Activated naive CD4-positive, alpha-beta T cell treated with anti-CD3 and anti-CD28 coated beads, Interleukin-2, amount 50 U/mL, for 72 hours (primary cell): ENCODE results near the gene ITGB3BP. TPM values are rescaled to one million over a fixed set of nuclear protein-coding genes. Genes with fewer than 3 reads are reported as not detected.
A peak's percentile ranks its signal among the peaks of the same experiment; 100 is the strongest.
"Not testable (repeated sequence)": the region's sequence is repeated elsewhere in the genome, so short reads cannot be mapped to it uniquely, and the experiment has no call there.

Experiments used
- ATAC-seq, 2 donors: fragments of 150-1000 bp; cut with Tn5 transposase; 2 replicates each; pipeline ENCODE4 v1.10.0; 2021; ENCODE audit warnings: mild to moderate bottlenecking in 2 of 2, moderate library complexity in 2 of 2
- DNase-seq, 2 donors: peaks; one replicate each; pipeline ENCODE4 v3.0.0; 2021 to 2022; ENCODE audit warnings: low spot score in 2 of 2
- H3K27ac Mint-ChIP-seq, 2 donors: one replicate each; pipeline ENCODE4 v1.8.0; 2022; ENCODE audit warnings: mild to moderate bottlenecking in 2 of 2, mixed read lengths in 2 of 2
- H3K36me3 Mint-ChIP-seq, 2 donors: one replicate each; pipeline ENCODE4 v1.8.0; 2022; ENCODE audit warnings: mixed read lengths in 2 of 2
- H3K9me3 Mint-ChIP-seq, 2 donors: one replicate each; pipeline ENCODE4 v1.8.0; 2022; ENCODE audit warnings: mixed read lengths in 2 of 2
- total RNA-seq, 2 donors: library from RNA; stranded (reverse); gene quantifications; one replicate each; pipeline ENCODE4 v1.2.3, GENCODE V29; 2022

Gene ITGB3BP
- total RNA-seq, 2 donors from 2014 or later: 45.7 to 74.3 TPM

DNA sequence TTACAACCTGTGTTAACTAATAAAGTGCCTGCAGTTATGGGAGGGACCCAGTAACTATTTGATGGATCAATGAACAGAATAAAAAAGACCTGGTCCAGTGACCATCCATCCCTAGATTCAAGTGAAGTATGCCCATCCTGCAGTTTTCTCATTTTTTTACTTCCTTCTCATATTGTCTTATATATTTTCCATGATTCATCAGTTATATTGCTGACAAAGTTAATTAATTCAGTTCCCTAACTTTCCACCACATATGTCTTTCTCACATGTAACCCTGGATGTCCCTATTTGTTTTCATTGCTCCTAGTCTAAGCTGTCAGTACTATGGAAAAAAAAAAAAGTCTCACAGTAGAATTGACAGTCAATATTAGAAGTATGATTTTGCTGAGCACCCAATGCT lies 64.3 kb downstream of the ITGB3BP start:
- H3K9me3 Mint-ChIP-seq: peaks cover 5 to 8% of the 10 kb centered on the region in 2 donors
- no peak overlapping the region for H3K27ac Mint-ChIP-seq
- H3K36me3 Mint-ChIP-seq: peaks cover 21 to 43% of the 10 kb centered on the region in 2 donors
- DNase-seq (no peak), ATAC-seq (no peak)

DNA sequence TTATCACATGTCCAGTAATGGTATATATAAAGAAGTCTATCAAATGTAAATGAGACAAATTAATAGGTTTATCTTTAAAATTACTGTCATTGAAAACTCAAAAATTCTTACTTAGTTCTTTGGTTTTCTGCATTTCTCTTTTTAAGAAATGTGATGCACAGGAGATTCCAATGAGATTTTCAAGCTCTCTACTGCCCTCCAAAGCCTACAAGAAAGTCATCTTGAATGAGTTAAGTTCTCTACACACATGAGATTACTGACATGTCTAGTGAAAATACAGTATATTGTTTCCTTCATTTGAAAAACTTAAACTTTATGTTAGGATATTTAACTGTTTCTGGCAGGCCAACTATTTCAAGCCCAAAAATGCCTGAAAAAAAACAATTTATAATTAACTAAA lies 68.8 kb downstream of the ITGB3BP start:
- ATAC-seq (no peak), DNase-seq (no peak)
- no peaks in the 10 kb centered on the region for H3K9me3 Mint-ChIP-seq
- H3K27ac Mint-ChIP-seq: no peak overlapping the region
- H3K36me3 Mint-ChIP-seq: peaks cover 7 to 16% of the 10 kb centered on the region in 2 donors

DNA sequence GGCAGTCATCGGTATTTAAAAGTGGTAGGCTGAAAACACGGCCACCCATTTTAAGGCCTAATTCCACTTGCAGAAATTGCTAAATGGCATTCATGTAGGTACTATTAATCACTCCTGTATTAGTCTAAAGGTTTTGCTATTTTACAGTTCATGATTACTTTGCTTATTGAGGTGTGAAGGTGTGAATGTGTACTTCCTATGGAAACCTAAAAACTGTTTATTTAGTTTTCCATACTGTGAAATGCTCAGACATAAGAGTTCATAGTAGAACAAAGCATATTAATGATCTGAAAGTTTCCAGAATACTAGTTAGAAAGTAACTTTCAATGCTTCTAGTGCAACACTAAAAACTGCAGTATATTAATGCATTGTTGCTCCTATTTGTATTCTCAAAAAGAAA lies 69.8 kb downstream of the ITGB3BP start:
- DNase-seq (no peak), ATAC-seq (no peak)
- Mint-ChIP-seq H3K9me3 (no peaks in the 10 kb centered on the region), H3K27ac (no peak overlapping the region), H3K36me3 (peaks cover 5 to 15% of the 10 kb centered on the region in 2 donors)

- no peak for ATAC-seq
- no peaks in the 10 kb centered on the region for H3K9me3 Mint-ChIP-seq
- no peak overlapping the region for H3K27ac Mint-ChIP-seq
- DNase-seq: no peak
- no peaks in the 10 kb centered on the region for H3K36me3 Mint-ChIP-seq
Observed at GRCh38 chr1:63450416-63450815, 72.6 kb downstream of the ITGB3BP start.

DNA sequence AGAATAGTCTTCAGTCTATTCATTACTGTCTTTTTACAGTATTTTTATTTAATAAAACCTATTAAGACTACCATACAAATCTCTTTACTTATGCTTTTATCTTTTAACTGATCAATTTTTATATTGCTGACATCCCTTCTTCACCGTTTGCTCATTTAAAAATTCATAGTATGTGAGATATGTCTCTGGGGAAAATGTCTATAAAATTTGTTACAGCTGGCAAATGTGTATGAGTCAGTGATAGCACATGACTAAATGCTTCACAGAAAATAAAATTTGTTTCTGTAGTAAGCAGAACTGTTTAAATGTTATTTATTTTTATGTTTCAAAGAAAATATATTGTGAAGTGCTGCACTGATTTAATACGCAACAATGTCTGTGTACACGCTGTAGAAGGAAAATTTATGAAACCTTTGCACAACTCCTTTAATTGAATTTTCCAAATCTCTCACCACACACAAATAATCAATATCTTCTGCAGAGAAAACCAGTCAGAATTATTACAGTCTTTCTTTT lies 74.2 kb downstream of the ITGB3BP start:
- Mint-ChIP-seq H3K36me3 (no peaks in the 10 kb centered on the region), H3K9me3 (no peaks in the 10 kb centered on the region), H3K27ac (no peak overlapping the region)
- no peak for DNase-seq
- ATAC-seq: no peak

GRCh38 chr1:63442141-63442475 lies 80.9 kb downstream of the ITGB3BP start:
- no peak overlapping the region for H3K27ac Mint-ChIP-seq
- peak in 1 of 2 donors; percentile 24 for ATAC-seq
- no peak for DNase-seq
- no peaks in the 10 kb centered on the region for H3K9me3 Mint-ChIP-seq
- H3K36me3 Mint-ChIP-seq: no peaks in the 10 kb centered on the region

- no peak for ATAC-seq
- no peaks in the 10 kb centered on the region for H3K9me3 Mint-ChIP-seq
- no peak overlapping the region for H3K27ac Mint-ChIP-seq
- H3K36me3 Mint-ChIP-seq: peaks cover 0 to 5% of the 10 kb centered on the region in 2 donors
- no peak for DNase-seq
Observed at GRCh38 chr1:63435161-63435560, 87.9 kb downstream of the ITGB3BP start.

DNA sequence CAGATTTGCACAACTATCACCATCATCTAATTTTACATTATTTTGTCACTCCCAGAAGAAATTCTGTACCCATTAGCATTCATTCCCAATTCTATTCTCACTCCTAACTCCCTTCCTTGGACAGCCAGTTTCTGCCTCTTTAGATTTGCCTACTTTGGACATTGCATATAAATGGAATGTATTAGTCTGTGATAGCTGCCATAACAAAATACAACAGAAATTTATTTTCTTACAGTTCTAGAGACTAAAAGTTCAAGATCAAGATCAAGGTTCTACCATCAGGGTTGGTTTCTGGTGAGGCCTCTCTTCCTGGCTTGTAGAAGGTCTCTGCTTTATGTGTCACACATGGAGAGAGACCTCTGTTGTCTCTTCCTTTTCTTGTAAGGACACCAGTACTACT lies 93.7 kb downstream of the ITGB3BP start:
- ATAC-seq: no peak
- Mint-ChIP-seq H3K9me3 (peaks cover 3 to 6% of the 10 kb centered on the region in 2 donors), H3K27ac (peak overlapping the region in 1 of 2 donors; percentile 11), H3K36me3 (peaks cover 9 to 15% of the 10 kb centered on the region in 2 donors)
- no peak for DNase-seq

- DNase-seq: no peak
- no peak overlapping the region for H3K27ac Mint-ChIP-seq
- peaks cover 3 to 6% of the 10 kb centered on the region in 2 donors for H3K9me3 Mint-ChIP-seq
- peaks cover 9 to 15% of the 10 kb centered on the region in 2 donors for H3K36me3 Mint-ChIP-seq
- ATAC-seq: no peak
Observed at GRCh38 chr1:63428815-63429214, 94.2 kb downstream of the ITGB3BP start.

DNA sequence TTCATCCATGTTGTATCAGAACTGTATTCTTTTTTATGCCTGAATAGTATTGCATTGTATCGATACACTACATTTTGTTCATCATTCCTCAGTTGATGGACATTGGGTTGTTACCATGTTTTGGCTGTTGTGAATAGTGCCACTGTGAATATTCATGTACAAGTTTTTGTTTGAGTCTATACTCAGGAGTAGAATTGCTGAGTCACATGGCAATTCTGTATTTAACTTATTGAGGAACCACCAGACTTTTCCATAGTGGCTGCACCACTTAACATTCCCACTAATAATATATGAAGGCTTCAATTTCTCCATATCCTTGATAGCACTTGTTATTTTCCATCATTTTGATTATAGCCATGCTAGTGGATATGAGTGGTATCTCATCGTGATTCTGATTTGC lies 99.4 kb downstream of the ITGB3BP start:
- no peaks in the 10 kb centered on the region for H3K9me3 Mint-ChIP-seq
- H3K27ac Mint-ChIP-seq: no peak overlapping the region
- ATAC-seq (no peak), DNase-seq (no peak)
- H3K36me3 Mint-ChIP-seq: peaks cover 0 to 8% of the 10 kb centered on the region in 2 donors

DNA sequence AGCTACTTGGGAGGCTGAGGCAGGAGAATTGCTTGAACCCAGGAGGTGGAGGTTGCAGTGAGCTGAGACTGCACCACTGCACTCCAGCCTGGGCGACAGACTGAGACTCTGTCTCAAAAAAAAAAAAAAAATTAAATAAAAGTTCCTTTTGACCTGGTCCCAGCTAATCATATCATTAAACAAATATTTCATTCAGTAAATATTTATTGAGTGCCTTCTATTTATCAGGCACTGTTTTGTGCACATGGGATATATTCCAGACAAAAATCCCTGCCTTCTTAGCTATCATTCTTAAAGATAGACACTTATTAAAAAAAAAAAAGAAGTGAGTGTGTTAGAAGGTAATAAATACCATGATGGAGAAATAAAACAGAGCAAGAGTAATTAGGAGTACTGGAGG lies 102.3 kb downstream of the ITGB3BP start:
- H3K9me3 Mint-ChIP-seq, ATAC-seq, H3K27ac Mint-ChIP-seq, DNase-seq: not testable (repeated sequence)
- peaks cover 0 to 15% of the 10 kb centered on the region in 2 donors for H3K36me3 Mint-ChIP-seq

DNA sequence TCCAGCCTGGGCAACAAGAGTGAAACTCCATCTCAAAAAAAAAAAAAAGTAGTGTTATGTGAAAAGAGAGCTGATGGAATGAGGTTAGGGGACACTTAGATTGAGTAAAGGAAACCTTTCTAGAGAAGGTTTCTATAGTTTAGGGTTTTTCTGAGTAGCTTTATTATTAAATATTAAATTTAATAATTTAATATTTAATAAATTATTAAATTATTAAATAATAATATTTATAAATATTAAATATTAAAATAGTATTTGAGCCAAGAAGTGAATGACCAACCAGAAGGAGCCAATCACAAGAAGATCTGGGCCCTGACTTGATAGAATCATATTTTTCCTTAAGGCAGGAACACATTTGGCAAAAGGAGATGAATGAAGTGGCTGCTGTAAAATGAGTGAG lies 104.9 kb downstream of the ITGB3BP start:
- DNase-seq: no peak
- H3K36me3 Mint-ChIP-seq: peaks cover 0 to 15% of the 10 kb centered on the region in 2 donors
- no peak for ATAC-seq
- H3K9me3 Mint-ChIP-seq: no peaks in the 10 kb centered on the region
- no peak overlapping the region for H3K27ac Mint-ChIP-seq

DNA sequence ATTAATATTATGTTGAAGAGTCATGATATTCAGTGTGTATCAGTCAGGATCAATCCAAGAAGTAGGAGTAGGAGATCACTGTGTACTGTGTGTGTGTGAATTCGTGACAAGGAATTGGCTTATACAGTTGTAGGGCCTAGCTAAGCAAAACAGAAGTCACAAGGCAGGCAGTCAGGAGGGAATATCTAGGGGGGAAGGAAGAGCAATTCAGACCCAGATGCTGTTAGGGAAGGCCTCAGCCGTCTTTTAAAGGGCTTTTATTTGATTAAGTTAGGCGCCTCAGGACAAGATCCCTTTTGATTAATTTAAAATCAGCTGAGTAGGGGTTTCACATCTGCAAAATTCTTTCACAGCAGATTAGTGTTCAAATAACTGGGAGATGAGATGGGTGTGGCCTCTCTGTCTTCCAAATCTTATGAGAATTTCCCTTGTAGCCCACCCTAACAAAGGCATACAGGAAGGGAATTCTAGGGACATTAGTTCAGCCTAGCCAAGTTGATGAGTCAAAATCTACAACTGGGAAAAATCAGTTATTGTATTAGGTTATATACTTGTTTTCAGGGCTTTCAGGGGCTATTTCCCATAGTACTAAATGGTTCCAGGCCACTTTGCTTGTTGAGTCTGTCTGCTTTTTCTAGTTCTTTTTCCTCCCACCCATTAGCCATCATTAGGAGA lies 108.2 kb downstream of the ITGB3BP start:
- no peaks in the 10 kb centered on the region for H3K9me3 Mint-ChIP-seq
- peaks cover 0 to 18% of the 10 kb centered on the region in 2 donors for H3K36me3 Mint-ChIP-seq
- peak overlapping the region in 1 of 2 donors; percentile 50 for H3K27ac Mint-ChIP-seq
- no peak for ATAC-seq
- no peak for DNase-seq

GRCh38 chr1:63413394-63413793 lies 109.6 kb downstream of the ITGB3BP start:
- DNase-seq (no peak), ATAC-seq (no peak)
- no peak overlapping the region for H3K27ac Mint-ChIP-seq
- H3K36me3 Mint-ChIP-seq: peaks cover 4 to 13% of the 10 kb centered on the region in 2 donors
- H3K9me3 Mint-ChIP-seq: no peaks in the 10 kb centered on the region

DNA sequence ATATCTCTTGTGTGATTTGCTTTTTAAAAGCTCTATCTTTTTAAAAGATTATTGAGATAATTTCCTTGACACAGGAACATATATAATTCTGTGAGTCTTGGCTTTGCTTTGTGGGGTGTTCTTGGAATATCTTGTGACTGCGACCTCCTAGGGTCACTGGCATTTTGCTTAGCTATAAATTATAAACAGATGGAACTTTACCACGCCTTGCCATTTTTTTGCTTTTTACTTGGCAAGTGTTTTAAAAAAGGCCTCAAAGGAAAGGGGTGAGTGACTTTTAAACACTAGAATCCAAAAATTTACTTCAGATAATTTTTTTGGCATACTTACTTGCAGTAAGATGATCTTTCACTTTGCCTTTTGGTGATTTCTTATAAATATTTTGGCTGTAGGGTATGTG lies 112.0 kb downstream of the ITGB3BP start:
- ATAC-seq (no peak), DNase-seq (no peak)
- H3K9me3 Mint-ChIP-seq: no peaks in the 10 kb centered on the region
- H3K27ac Mint-ChIP-seq: no peak overlapping the region
- peaks cover 9 to 10% of the 10 kb centered on the region in 2 donors for H3K36me3 Mint-ChIP-seq

GRCh38 chr1:63408331-63408730 lies 114.7 kb downstream of the ITGB3BP start:
- H3K27ac Mint-ChIP-seq: no peak overlapping the region
- ATAC-seq (no peak), DNase-seq (no peak)
- H3K9me3 Mint-ChIP-seq: no peaks in the 10 kb centered on the region
- peaks cover 6 to 10% of the 10 kb centered on the region in 2 donors for H3K36me3 Mint-ChIP-seq

DNA sequence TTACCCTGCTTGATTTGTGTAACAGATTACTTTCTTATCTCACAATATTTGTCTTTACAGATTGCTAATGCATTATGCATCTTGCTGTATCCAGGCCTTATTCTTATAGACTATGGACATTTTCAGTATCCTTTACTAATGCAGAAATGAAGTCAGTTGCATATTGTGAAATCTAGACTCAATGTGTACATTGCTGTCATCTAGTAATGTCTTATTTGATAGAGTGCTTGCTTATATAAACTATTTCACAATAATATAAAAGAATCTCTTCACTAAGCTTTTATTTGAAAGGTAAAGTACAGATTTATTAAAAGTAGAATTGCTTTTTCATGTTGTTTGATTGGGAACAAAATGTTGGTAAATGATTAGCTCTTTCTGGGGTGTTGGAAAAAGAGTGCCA lies 116.0 kb downstream of the ITGB3BP start:
- no peaks in the 10 kb centered on the region for H3K9me3 Mint-ChIP-seq
- no peak for ATAC-seq
- DNase-seq: no peak

DNA sequence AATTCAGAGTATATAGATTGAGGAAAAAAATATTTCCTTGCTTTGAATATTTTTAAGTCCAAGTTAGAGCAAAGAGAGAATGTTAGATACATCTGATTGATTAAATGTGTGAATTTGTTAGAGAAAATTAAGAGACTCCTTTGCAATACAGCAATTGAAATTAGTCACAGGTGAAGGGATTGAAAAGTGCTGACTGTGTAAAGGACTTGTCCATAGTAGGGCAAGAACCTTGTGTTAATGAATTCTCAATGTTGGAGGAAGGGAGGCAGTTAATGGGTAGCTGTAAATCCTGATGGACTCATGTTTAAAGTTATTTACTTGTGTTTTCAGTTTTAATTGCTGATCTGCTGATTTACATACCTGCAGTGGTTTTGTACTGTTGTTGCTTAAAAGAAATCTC lies 117.0 kb downstream of the ITGB3BP start:
- Mint-ChIP-seq H3K9me3 (no peaks in the 10 kb centered on the region), H3K27ac (no peak overlapping the region), H3K36me3 (peaks cover 0 to 10% of the 10 kb centered on the region in 2 donors)
- no peak for ATAC-seq
- DNase-seq: no peak

More for the DNA sequence above, 116.0 kb downstream of the ITGB3BP start:
- H3K36me3 Mint-ChIP-seq: peaks cover 4 to 10% of the 10 kb centered on the region in 2 donors
- no peak overlapping the region for H3K27ac Mint-ChIP-seq
